ENCODE measurements around the gene SBK1. TPM values are rescaled to one million over a fixed set of nuclear protein-coding genes. Genes with fewer than 3 reads are reported as not detected.

The SBK1 gene
- total RNA-seq, 1 donor from 2014 or later, result under 0.01 TPM

DNA sequence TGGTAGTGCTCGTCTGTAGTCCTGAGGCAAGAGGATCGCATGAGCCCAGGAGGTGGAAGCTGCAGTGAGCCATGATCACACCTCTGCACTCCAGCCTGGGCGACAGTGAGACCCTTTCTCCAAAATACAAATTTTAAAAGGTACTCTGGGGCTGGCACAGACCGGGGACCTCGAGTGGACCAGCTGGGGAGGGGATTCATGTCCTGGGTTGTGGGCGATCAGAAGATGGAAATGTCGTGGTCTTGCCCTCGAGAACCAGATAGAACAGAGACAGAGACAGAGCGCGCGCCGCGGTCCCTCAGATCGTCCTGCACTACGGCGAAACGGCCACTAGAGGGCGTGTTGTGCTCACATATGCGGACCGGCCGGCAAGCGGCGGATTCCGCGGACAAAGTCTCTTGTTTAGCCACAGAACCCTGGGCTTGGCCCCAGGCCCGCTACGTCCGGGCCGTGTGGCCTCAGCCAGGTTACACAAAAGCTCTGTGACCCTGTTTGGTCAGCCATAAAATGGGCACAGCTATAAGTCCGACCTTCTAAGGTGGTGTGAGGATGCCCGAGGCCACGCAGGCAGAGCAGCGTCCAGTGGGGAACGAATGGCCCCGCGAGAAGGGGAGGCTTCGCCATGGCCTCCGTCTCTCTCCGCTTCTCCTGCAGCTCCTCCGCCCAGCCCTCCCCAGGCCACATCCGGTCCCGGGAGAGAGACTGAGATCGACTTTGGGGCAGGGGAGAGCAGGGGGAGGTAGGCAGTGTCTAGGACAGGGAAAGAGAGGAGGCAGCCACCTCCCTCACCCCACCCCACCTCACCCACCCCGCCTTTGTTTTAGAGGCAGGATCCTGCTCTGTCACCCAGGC is 14.6 kb upstream of the SBK1 start:
- peak overlapping the region; percentile 23 for H3K4me3 ChIP-seq (ENCODE audit: low read depth, low read length)
- no peaks in the 10 kb centered on the region for H3K36me3 ChIP-seq (ENCODE audit: control insufficient read depth, insufficient read depth, low read length)
- peak; percentile 47 for DNase-seq (ENCODE audit: low read depth)
- TF ChIP-seq, protein P1, sequence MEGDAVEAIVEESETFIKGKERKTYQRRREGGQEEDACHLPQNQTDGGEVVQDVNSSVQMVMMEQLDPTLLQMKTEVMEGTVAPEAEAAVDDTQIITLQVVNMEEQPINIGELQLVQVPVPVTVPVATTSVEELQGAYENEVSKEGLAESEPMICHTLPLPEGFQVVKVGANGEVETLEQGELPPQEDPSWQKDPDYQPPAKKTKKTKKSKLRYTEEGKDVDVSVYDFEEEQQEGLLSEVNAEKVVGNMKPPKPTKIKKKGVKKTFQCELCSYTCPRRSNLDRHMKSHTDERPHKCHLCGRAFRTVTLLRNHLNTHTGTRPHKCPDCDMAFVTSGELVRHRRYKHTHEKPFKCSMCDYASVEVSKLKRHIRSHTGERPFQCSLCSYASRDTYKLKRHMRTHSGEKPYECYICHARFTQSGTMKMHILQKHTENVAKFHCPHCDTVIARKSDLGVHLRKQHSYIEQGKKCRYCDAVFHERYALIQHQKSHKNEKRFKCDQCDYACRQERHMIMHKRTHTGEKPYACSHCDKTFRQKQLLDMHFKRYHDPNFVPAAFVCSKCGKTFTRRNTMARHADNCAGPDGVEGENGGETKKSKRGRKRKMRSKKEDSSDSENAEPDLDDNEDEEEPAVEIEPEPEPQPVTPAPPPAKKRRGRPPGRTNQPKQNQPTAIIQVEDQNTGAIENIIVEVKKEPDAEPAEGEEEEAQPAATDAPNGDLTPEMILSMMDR (IDR thresholded peaks at IDR 0.05; ENCODE audit: insufficient read depth, low read length, severe bottlenecking), result peak; percentile 98
- FAIRE-seq, result no peak
- H3K27me3 ChIP-seq (ENCODE audit: control insufficient read depth, insufficient read depth, low read length), result no peaks in the 10 kb centered on the region

DNA sequence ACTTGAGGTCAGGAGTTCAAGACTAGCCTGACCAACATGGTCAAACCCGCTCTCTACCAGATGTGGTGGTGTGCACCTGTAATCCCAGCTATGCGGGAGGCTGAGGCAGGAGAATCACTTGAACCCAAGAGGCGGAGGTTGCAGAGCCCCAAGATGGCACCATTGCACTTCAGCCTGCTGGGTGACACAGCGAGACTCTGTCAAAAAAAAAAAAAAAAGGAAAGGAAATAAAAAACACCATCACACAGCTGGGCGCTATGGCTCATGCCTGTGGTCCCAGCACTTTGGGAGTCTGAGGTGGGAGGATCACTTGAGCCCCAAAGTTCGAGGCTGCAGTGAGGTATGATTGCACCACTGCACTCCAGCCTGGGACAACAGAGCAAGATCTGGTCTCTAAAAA is 13.3 kb upstream of the SBK1 start:
- H3K27me3 ChIP-seq (ENCODE audit: control insufficient read depth, insufficient read depth, low read length), result no peaks in the 10 kb centered on the region
- no peaks in the 10 kb centered on the region for H3K36me3 ChIP-seq (ENCODE audit: control insufficient read depth, insufficient read depth, low read length)
- FAIRE-seq (no peak), DNase-seq (ENCODE audit: low read depth) (no peak)
- TF ChIP-seq, protein P1 (IDR thresholded peaks at IDR 0.05; ENCODE audit: insufficient read depth, low read length, severe bottlenecking), result no peak
- no peak overlapping the region for H3K4me3 ChIP-seq (ENCODE audit: low read depth, low read length)

DNA sequence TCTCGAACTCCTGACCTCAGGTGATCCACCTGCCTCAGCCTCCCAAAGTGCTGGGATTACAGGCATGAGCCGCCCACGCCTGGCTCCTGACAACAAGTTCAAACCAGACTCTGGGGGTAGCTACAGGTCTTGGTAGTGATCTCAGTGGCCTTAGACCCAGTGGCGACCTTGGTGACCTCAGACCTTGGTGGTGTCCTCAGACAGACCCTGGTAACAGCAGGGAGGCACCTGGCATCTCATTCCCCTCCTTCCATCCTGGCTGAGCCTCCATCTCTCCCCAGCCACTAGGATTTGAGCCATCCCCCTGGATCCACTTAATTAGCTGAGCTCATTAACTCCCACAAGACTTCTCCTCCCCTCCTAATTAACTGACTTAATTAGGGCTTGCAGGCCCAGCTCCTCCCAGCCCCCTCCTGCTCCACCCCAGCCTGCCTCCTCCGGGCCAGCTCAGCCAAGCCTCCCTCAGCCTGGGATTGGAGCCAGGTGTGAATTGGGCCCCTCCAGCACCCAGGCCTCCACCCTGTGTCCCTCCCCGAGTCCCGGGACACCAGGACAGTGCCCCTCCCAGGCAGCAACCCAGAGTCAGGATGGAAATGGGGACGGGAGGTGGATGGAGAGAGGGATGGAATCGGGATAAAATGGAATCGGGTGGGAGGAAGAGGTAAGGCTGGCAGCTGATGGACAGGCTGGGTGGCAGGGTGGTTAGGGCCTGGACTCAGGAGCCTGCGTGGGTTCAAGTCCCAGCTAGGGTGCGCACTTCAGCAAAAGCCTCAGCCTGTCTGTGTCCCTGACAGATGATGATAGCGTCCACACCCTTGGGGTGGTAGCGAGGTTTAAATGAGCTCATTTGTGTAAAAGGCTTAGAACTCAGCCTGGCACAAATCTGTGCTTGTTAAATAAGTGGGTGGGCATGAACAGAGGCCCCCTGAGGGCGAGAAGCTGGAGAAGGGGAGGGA is 11.2 kb upstream of the SBK1 start:
- DNase-seq (ENCODE audit: low read depth) (no peak), FAIRE-seq (no peak)
- Histone ChIP-seq H3K27me3 (ENCODE audit: control insufficient read depth, insufficient read depth, low read length) (peaks cover 2% of the 10 kb centered on the region), H3K4me3 (ENCODE audit: low read depth, low read length) (no peak overlapping the region), H3K36me3 (ENCODE audit: control insufficient read depth, insufficient read depth, low read length) (no peaks in the 10 kb centered on the region)
- TF ChIP-seq, protein P1 (IDR thresholded peaks at IDR 0.05; ENCODE audit: insufficient read depth, low read length, severe bottlenecking), result no peak

DNA sequence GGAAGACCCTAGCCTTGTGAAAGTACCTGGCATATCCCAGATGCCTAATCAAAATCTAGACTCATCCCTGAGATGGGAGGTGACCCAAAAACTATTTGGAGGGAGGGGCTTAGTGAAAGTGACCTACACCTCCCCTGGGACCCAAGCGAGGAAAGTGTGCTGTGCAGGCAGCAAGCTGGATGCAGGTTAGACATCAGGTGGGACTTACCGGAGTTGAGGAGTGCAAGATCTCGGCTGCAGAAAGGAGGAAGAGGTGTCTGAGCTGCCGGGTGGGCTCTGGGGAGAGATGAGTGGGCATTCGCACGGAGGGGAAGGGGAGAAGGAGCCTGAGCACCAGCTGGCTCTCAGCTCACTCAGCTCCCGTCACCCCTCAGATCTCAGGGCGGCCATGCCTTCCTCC is 10.3 kb upstream of the SBK1 start:
- Histone ChIP-seq H3K36me3 (ENCODE audit: control insufficient read depth, insufficient read depth, low read length) (no peaks in the 10 kb centered on the region), H3K27me3 (ENCODE audit: control insufficient read depth, insufficient read depth, low read length) (peaks cover 2% of the 10 kb centered on the region), H3K4me3 (ENCODE audit: low read depth, low read length) (no peak overlapping the region)
- TF ChIP-seq, protein P1 (IDR thresholded peaks at IDR 0.05; ENCODE audit: insufficient read depth, low read length, severe bottlenecking), result no peak
- FAIRE-seq (no peak), DNase-seq (ENCODE audit: low read depth) (no peak)

DNA sequence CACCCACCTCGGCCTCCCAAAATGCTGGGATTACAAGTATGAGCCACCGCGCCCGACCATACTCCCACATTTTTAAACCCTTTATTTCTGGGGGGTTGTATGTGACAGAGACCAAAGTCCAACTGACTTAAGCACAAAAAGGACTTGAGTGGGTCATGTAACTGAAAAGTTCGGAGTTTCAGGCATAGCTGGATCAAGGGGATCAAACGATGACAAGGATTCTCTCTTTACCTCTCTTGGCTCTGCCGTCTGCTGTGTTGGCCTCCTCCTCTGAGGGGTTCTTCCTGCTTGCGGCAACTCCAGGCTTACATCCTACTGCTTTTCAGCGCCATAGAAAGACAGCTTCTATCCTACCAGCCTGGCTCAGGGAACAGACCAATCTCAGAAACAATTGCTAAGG is 9.2 kb upstream of the SBK1 start:
- DNase-seq (ENCODE audit: low read depth) (no peak), FAIRE-seq (no peak)
- H3K4me3 ChIP-seq (ENCODE audit: low read depth, low read length), result no peak overlapping the region
- H3K27me3 ChIP-seq (ENCODE audit: control insufficient read depth, insufficient read depth, low read length), result peaks cover 2% of the 10 kb centered on the region
- TF ChIP-seq, protein P1 (IDR thresholded peaks at IDR 0.05; ENCODE audit: insufficient read depth, low read length, severe bottlenecking), result no peak
- H3K36me3 ChIP-seq (ENCODE audit: control insufficient read depth, insufficient read depth, low read length), result no peaks in the 10 kb centered on the region

All from bronchial epithelial cell (primary cell).